Body of pancreas (tissue), 4 donors: ENCODE measurements around the gene RAC2. TPM values are rescaled to one million over a fixed set of nuclear protein-coding genes. Genes with fewer than 3 reads are reported as not detected.
A peak's percentile ranks its signal among the peaks of the same experiment; 100 is the strongest.

Source experiments
- ATAC-seq: fragments of 150-250 bp; one replicate; pipeline ENCODE4 v1.9.1; 2016
- DNase-seq, 4 donors: peaks; one replicate each; pipeline ENCODE4 v3.0.0-alpha.2; 2019
- H3K27ac ChIP-seq, 4 donors: fragments of 200-600 bp; sonication (generic); 1 replicate in 3 of 4; 2 replicates in 1 of 4; pipeline versions ENCODE4 v1.5.1 to v1.6.1; 2016 to 2019; ENCODE audit warnings: mild to moderate bottlenecking in 1 of 4, mixed read lengths in 1 of 4, moderate library complexity in 1 of 4
- H3K27me3 ChIP-seq, 2 donors: fragments of 200-600 bp; sonication (generic); one replicate each; pipeline ENCODE4 v1.6.0; 2016; ENCODE audit warnings: mild to moderate bottlenecking in 1 of 2
- H3K36me3 ChIP-seq, 2 donors: fragments of 200-600 bp; sonication (generic); replicated peaks in 1 of 2; 2 replicates each; pipeline ENCODE4 v1.5.1; 2016; ENCODE audit warnings: low read depth in 2 of 2; ENCODE audit not compliant: insufficient read depth in 1 of 2
- H3K4me1 ChIP-seq: fragments of 200-600 bp; sonication (generic); one replicate; pipeline ENCODE4 v1.6.0; 2016
- H3K4me3 ChIP-seq, 2 donors: fragments of 200-600 bp; sonication (generic); 1 replicate in 1 of 2; 2 replicates in 1 of 2; pipeline ENCODE4 v1.5.1; 2016 to 2019
- H3K9me3 ChIP-seq, 3 donors: fragments of 200-600 bp; sonication (generic); 1 replicate in 2 of 3; 2 replicates in 1 of 3; pipeline ENCODE4 v1.5.1; 2016
- CTCF ChIP-seq, 7 experiments: fragments of 450-650 bp in 4 of 7; fragments of 200-600 bp in 3 of 7; sonication (generic) in 3 of 7; IDR thresholded peaks; one replicate each; pipeline ENCODE4 v1.5.1; 2016 to 2019; ENCODE audit warnings: antibody characterized with exemption in 7 of 7
- POLR2A ChIP-seq, 3 donors: fragments of 450-650 bp; IDR thresholded peaks; one replicate each; pipeline ENCODE4 v1.6.1; 2016; ENCODE audit warnings: antibody characterized with exemption in 3 of 3, mild to moderate bottlenecking in 2 of 3
- WGBS, 2 donors: methylation state at CpG; one replicate each; pipeline ENCODE4 v1.1.5; 2017; 5-methylcytosine and 5-hydroxymethylcytosine counted together
- intact Hi-C: fragments of 100-400 bp; cut with DNase I; formaldehyde crosslinking; loops from one replicate; pipeline ENCODE4 v1.15.1; 2023
- total RNA-seq, 2 donors: library from RNA; depleted of rRNA; stranded (reverse); fragments of >200 nt; gene quantifications; one replicate each; pipeline ENCODE4 v1.1.0, GENCODE V29; 2016

The RAC2 gene
- total RNA-seq, 2 donors from 2014 or later: 4.3 to 4.9 TPM

GRCh38 chr22:37199103-37199759, 44.8 kb downstream of the RAC2 start:
- peaks cover 31% of the 10 kb centered on the region for H3K4me1 ChIP-seq
- 0% methylated on average over 19 to 58 of the region's 58 CpGs for WGBS, 2 donors
- H3K27ac ChIP-seq: peak overlapping the region; percentile 85 to 94 (median 92)
- intact Hi-C loops: no loop called here
- H3K4me3 ChIP-seq: peak overlapping the region; percentile 44 to 78
- TF ChIP-seq CTCF (IDR thresholded peaks at IDR 0.05) (peak; percentile 83 to 99 (median 96)), POLR2A (IDR thresholded peaks at IDR 0.05) (peak; percentile 95 to 99 (median 99))
- ATAC-seq: peak; percentile 95
- H3K27me3 ChIP-seq: no peaks in the 10 kb centered on the region
- H3K9me3 ChIP-seq: no peaks in the 10 kb centered on the region
- DNase-seq: peak; percentile 99
- H3K36me3 ChIP-seq: no peaks in the 10 kb centered on the region

- Histone ChIP-seq H3K9me3 (no peaks in the 10 kb centered on the region), H3K4me3 (peak overlapping the region; percentile 44 to 78), H3K27me3 (no peaks in the 10 kb centered on the region), H3K36me3 (no peaks in the 10 kb centered on the region), H3K27ac (peak overlapping the region; percentile 85 to 94 (median 92)), H3K4me1 (peaks cover 31% of the 10 kb centered on the region)
- TF ChIP-seq POLR2A (IDR thresholded peaks at IDR 0.05) (no peak), CTCF (IDR thresholded peaks at IDR 0.05) (peak; percentile 52 to 89 (median 59))
- ATAC-seq: peak; percentile 46
- intact Hi-C loops: no loop called here
- peak; percentile 79 to 87 (median 86) for DNase-seq
- 2 to 3% methylated on average over 20 to 51 of the region's 51 CpGs for WGBS, 2 donors
These were observed 45.6 kb downstream of the RAC2 start for GRCh38 chr22:37198258-37199102.

- WGBS, 2 donors: 33 to 48% methylated on average over 7 to 12 of the region's 12 CpGs
- no peak overlapping the region for H3K4me3 ChIP-seq
- H3K9me3 ChIP-seq: no peaks in the 10 kb centered on the region
- DNase-seq (peak; percentile 54 to 84 (median 62)), ATAC-seq (peak; percentile 11)
- H3K27ac ChIP-seq: peak overlapping the region; percentile 70 to 94 (median 88)
- H3K36me3 ChIP-seq: no peaks in the 10 kb centered on the region
- TF ChIP-seq POLR2A (IDR thresholded peaks at IDR 0.05): no peak
- TF ChIP-seq CTCF (IDR thresholded peaks at IDR 0.05): no peak
- H3K4me1 ChIP-seq: peaks cover 31% of the 10 kb centered on the region
- intact Hi-C loops: no loop called here
- H3K27me3 ChIP-seq: no peaks in the 10 kb centered on the region
These were observed 46.4 kb downstream of the RAC2 start for GRCh38 chr22:37197451-37198257.

- peak; percentile 83 to 91 (median 87) for DNase-seq
- Histone ChIP-seq H3K27me3 (no peaks in the 10 kb centered on the region), H3K27ac (peak overlapping the region; percentile 70 to 94 (median 88)), H3K9me3 (no peaks in the 10 kb centered on the region), H3K4me3 (no peak overlapping the region), H3K4me1 (peaks cover 31% of the 10 kb centered on the region), H3K36me3 (no peaks in the 10 kb centered on the region)
- ATAC-seq: peak; percentile 47
- WGBS, 2 donors: 43 to 53% methylated on average over 14 of the region's 14 CpGs
- intact Hi-C loops: no loop called here
- TF ChIP-seq CTCF (IDR thresholded peaks at IDR 0.05) (peak in 6 of 7 experiments; percentile 5 to 43 (median 27)), POLR2A (IDR thresholded peaks at IDR 0.05) (no peak)
These were observed 47.3 kb downstream of the RAC2 start for GRCh38 chr22:37196539-37197450.
